Lung (tissue), 13 donors: ENCODE results near the gene ATG4D. TPM values are rescaled to one million over a fixed set of nuclear protein-coding genes. Genes with fewer than 3 reads are reported as not detected.

ENCODE experiments used
- ATAC-seq: fragments of 200-7000 bp; cut with Tn5 transposase; one replicate; pipeline ENCODE4 v1.9.1; 2020; ENCODE audit warnings: moderate number of reproducible peaks; ENCODE audit not compliant: insufficient read depth, low FRiP score
- DNase-seq, 3 donors: peaks; one replicate each; pipeline ENCODE4 v3.0.0-alpha.2; 2013 to 2017
- H3K27ac ChIP-seq, 2 donors: one replicate each; pipeline ENCODE4 v1.5.1; 2013; ENCODE audit warnings: mild to moderate bottlenecking in 2 of 2, moderate library complexity in 2 of 2, control low read depth in 1 of 2, inconsistent platforms in 1 of 2, low read depth in 1 of 2, low read length in 1 of 2
- H3K27me3 ChIP-seq, 3 donors: one replicate each; pipeline ENCODE4 v1.5.1; 2013; ENCODE audit warnings: low read length in 2 of 3; ENCODE audit not compliant: control insufficient read depth in 3 of 3, insufficient read depth in 3 of 3
- H3K36me3 ChIP-seq, 4 donors: one replicate each; pipeline ENCODE4 v1.5.1; 2013; ENCODE audit warnings: low read length in 4 of 4, mild to moderate bottlenecking in 1 of 4, moderate library complexity in 1 of 4; ENCODE audit not compliant: control insufficient read depth in 4 of 4, insufficient read depth in 4 of 4
- H3K4me1 ChIP-seq, 5 donors: one replicate each; pipeline ENCODE4 v1.5.1; 2013; ENCODE audit warnings: low read length in 5 of 5, mild to moderate bottlenecking in 2 of 5, moderate library complexity in 1 of 5; ENCODE audit not compliant: control insufficient read depth in 5 of 5, insufficient read depth in 5 of 5
- H3K4me3 ChIP-seq: one replicate; pipeline ENCODE4 v1.5.1; 2013; ENCODE audit warnings: mild to moderate bottlenecking, control low read depth, moderate library complexity
- H3K9ac ChIP-seq, 2 donors: one replicate each; pipeline ENCODE4 v1.5.1; 2013; ENCODE audit warnings: low read length in 2 of 2, control low read depth in 1 of 2; ENCODE audit not compliant: insufficient read depth in 1 of 2
- H3K9me3 ChIP-seq, 4 donors: one replicate each; pipeline ENCODE4 v1.5.1; 2013; ENCODE audit warnings: low read length in 3 of 4, mild to moderate bottlenecking in 1 of 4, moderate library complexity in 1 of 4; ENCODE audit not compliant: control insufficient read depth in 4 of 4, insufficient read depth in 3 of 4
- CTCF ChIP-seq: IDR thresholded peaks from 2 replicates; pipeline ENCODE4 v1.5.1; 2012; ENCODE audit warnings: mild to moderate bottlenecking; ENCODE audit errors: control extremely low read depth, extremely low read depth
- WGBS, 2 donors: extraction: QIAGEN DNeasy Blood & Tissue Kit; methylation state at CpG; one replicate each; pipeline ENCODE4 v1.1.7; 2013; 5-methylcytosine and 5-hydroxymethylcytosine counted together
- polyA plus RNA-seq, 2 donors: library from polyadenylated mRNA; stranded (reverse); fragments of 200-250 nt; gene quantifications; one replicate each; pipeline ENCODE4 v1.2.1, GENCODE V29; 2013
- small RNA-seq: library from RNA; depleted of rRNA; stranded (forward); fragments of <200 nt; gene quantifications from one replicate; pipeline ENCODE3, GENCODE V24; 2014; ENCODE audit warnings: low replicate concordance
- total RNA-seq, 2 donors: library from RNA; depleted of rRNA in 1 of 2; stranded (reverse); fragments of >200 nt in 1 of 2; gene quantifications; one replicate each; pipeline ENCODE4 v1.2.1, GENCODE V29; 2014 to 2021
- donor health status: control.
- donor health status: control.
- donor health status: Bipolar disorder and iron deficiency.
- donor health status: healthy.
- donor health status: DM: yes; HTN: yes; CAD: no.

ATG4D gene
- total and polyA plus RNA-seq, 4 donors, result 13.4 to 34.0 (median 27.4) TPM

- WGBS, 2 donors, result 20 to 33% methylated on average over 7 of the region's 7 CpGs
- Histone ChIP-seq H3K27ac (no peak overlapping the region), H3K9me3 (peaks cover 0 to 2% (median 0%) of the 10 kb centered on the region in 4 donors), H3K36me3 (peaks cover 0 to 6% (median 0%) of the 10 kb centered on the region in 4 donors), H3K27me3 (no peaks in the 10 kb centered on the region), H3K4me3 (no peak overlapping the region), H3K9ac (no peak overlapping the region), H3K4me1 (peaks cover 2 to 14% (median 4%) of the 10 kb centered on the region in 5 donors)
- TF ChIP-seq CTCF, result no peak
- ATAC-seq (no peak), DNase-seq (no peak)
Observed at GRCh38 chr19:10601999-10602329, 58.3 kb downstream of the ATG4D start.

GRCh38 chr19:10602330-10603083 is 58.8 kb downstream of the ATG4D start:
- peak overlapping the region; percentile 97 for H3K4me3 ChIP-seq
- peaks cover 0 to 6% (median 0%) of the 10 kb centered on the region in 4 donors for H3K36me3 ChIP-seq
- peak; percentile 83 to 87 (median 86) for DNase-seq
- TF ChIP-seq CTCF, result no peak
- peak; percentile 94 for ATAC-seq
- H3K27ac ChIP-seq, result peak overlapping the region; percentile 93 to 99
- H3K9me3 ChIP-seq, result peaks cover 0 to 2% (median 0%) of the 10 kb centered on the region in 4 donors
- H3K27me3 ChIP-seq, result no peaks in the 10 kb centered on the region
- 1% methylated on average over 52 to 76 of the region's 76 CpGs for WGBS, 2 donors
- H3K9ac ChIP-seq, result peak overlapping the region; percentile 73 to 88
- peaks cover 2 to 14% (median 4%) of the 10 kb centered on the region in 5 donors for H3K4me1 ChIP-seq

Small RNA genes lying within 50 kb of the gene (small RNA-seq; reads per million reads assigned to genes)
- not detected for gene MIR1238
- not detected for gene RNU7-140P

Other genes starting within 250 kb of the ATG4D start
- 1 to 10 TPM; 3.7 to 5.1 TPM for gene ZGLP1, start 234.1 kb upstream of the ATG4D start, total RNA-seq
- gene ZGLP1, start 234.1 kb upstream of the ATG4D start, polyA plus RNA-seq, result 1 to 10 TPM; 3.0 to 6.7 TPM
- 10 to 100 TPM in 1 of 2 donors, 1 to 10 TPM in 1; 9.6 to 20.9 TPM for gene FDX2, start 227.9 kb upstream of the ATG4D start, total RNA-seq
- 10 to 100 TPM; 21.4 to 38.4 TPM for gene FDX2, start 227.9 kb upstream of the ATG4D start, polyA plus RNA-seq
- gene RAVER1, start 210.4 kb upstream of the ATG4D start, total RNA-seq, result 10 to 100 TPM; 21.1 to 46.1 TPM
- 10 to 100 TPM; 10.5 to 17.7 TPM for gene RAVER1, start 210.4 kb upstream of the ATG4D start, polyA plus RNA-seq
- 10 to 100 TPM; 12.1 to 25.5 TPM for gene ICAM3, start 204.3 kb upstream of the ATG4D start, total RNA-seq
- 10 to 100 TPM in 1 of 2 donors, 1 to 10 TPM in 1; 8.1 to 56.1 TPM for gene ICAM3, start 204.3 kb upstream of the ATG4D start, polyA plus RNA-seq
- gene TYK2, start 163.3 kb upstream of the ATG4D start, total RNA-seq, result 100 to 1,000 TPM; 102 to 175 TPM
- gene TYK2, start 163.3 kb upstream of the ATG4D start, polyA plus RNA-seq, result 100 to 1,000 TPM; 137 to 162 TPM
- gene CDC37, start 140.4 kb upstream of the ATG4D start, total RNA-seq, result 100 to 1,000 TPM; 110 to 156 TPM
- 100 to 1,000 TPM; 223 to 294 TPM for gene CDC37, start 140.4 kb upstream of the ATG4D start, polyA plus RNA-seq
- gene PDE4A, start 123.4 kb upstream of the ATG4D start, total RNA-seq, result 10 to 100 TPM; 11.9 to 23.6 TPM
- gene PDE4A, start 123.4 kb upstream of the ATG4D start, polyA plus RNA-seq, result 10 to 100 TPM; 10.3 to 13.7 TPM
- 10 to 100 TPM; 44.8 to 73.5 TPM for gene KEAP1, start 40.5 kb upstream of the ATG4D start, total RNA-seq
- 10 to 100 TPM; 51.0 to 69.5 TPM for gene KEAP1, start 40.5 kb upstream of the ATG4D start, polyA plus RNA-seq
- gene S1PR5, start 26.5 kb upstream of the ATG4D start, total RNA-seq, result 1 to 10 TPM in 1 of 2 donors, under 1 TPM in 1; 0.26 to 1.2 TPM
- gene S1PR5, start 26.5 kb upstream of the ATG4D start, polyA plus RNA-seq, result 1 to 10 TPM in 1 of 2 donors, under 1 TPM in 1; 0.55 to 1.4 TPM
- gene KRI1, start 22.1 kb downstream of the ATG4D start, total RNA-seq, result 10 to 100 TPM; 12.8 to 26.0 TPM
- gene KRI1, start 22.1 kb downstream of the ATG4D start, polyA plus RNA-seq, result 10 to 100 TPM; 16.6 to 21.5 TPM
- gene CDKN2D, start 25.1 kb downstream of the ATG4D start, total RNA-seq, result 10 to 100 TPM; 12.5 to 14.3 TPM
- gene CDKN2D, start 25.1 kb downstream of the ATG4D start, polyA plus RNA-seq, result 10 to 100 TPM; 13.5 to 74.9 TPM
- gene AP1M2, start 43.4 kb downstream of the ATG4D start, total RNA-seq, result 10 to 100 TPM; 40.2 to 57.6 TPM
- 10 to 100 TPM; 31.6 to 70.9 TPM for gene AP1M2, start 43.4 kb downstream of the ATG4D start, polyA plus RNA-seq
- gene SLC44A2, start 81.6 kb downstream of the ATG4D start, total RNA-seq, result 100 to 1,000 TPM; 115 to 173 TPM
- 100 to 1,000 TPM in 1 of 2 donors, 10 to 100 TPM in 1; 83.6 to 122 TPM for gene SLC44A2, start 81.6 kb downstream of the ATG4D start, polyA plus RNA-seq
- 100 to 1,000 TPM; 146 to 225 TPM for gene ILF3, start 110.4 kb downstream of the ATG4D start, total RNA-seq
- 100 to 1,000 TPM; 105 to 117 TPM for gene ILF3, start 110.4 kb downstream of the ATG4D start, polyA plus RNA-seq
- gene QTRT1, start 157.5 kb downstream of the ATG4D start, total RNA-seq, result 10 to 100 TPM; 21.0 to 54.5 TPM
- gene QTRT1, start 157.5 kb downstream of the ATG4D start, polyA plus RNA-seq, result 10 to 100 TPM; 46.9 to 70.6 TPM
- gene DNM2, start 174.2 kb downstream of the ATG4D start, total RNA-seq, result 100 to 1,000 TPM; 202 to 277 TPM
- 100 to 1,000 TPM; 172 to 206 TPM for gene DNM2, start 174.2 kb downstream of the ATG4D start, polyA plus RNA-seq